GM18505 (cell line): ENCODE results near the gene TSHR.
"Not testable (repeated sequence)": the region's sequence is repeated elsewhere in the genome, so short reads cannot be mapped to it uniquely, and the experiment has no call there.

Source experiments
- ATAC-seq: cut with Tn5 transposase; IDR thresholded peaks from one replicate; pipeline ENCODE4 v1.9.1; 2021; ENCODE audit not compliant: unreplicated experiment
- POLR2A ChIP-seq: IDR thresholded peaks from 4 replicates; pipeline ENCODE4 v1.6.1; 2011; ENCODE audit warnings: borderline replicate concordance; ENCODE audit not compliant: insufficient read depth, insufficient read length; ENCODE audit errors: extremely low read depth

The TSHR gene

DNA sequence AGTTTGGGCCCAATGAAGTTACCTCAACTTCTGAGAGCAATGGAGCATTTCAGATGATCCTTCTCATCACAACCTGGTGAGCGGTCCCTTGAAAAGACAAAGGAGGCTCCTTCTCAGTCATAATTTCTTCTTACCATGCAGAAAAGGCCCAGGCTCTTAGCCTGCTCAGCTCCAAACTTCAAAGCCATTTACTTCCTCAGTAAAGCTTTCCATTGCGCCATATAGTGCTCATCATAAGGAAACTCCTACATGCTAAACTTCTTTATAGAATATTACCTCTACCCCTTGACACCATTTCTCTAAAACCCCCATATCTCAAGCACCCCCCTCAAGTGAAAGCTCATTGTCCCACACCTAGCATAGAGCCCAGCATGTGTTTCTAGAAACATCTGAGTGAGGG, 138.2 kb downstream of the TSHR start:
- no peak for TF ChIP-seq POLR2A
- ATAC-seq = no peak

- ATAC-seq = no peak
- TF ChIP-seq POLR2A = no peak
Observed at GRCh38 chr14:81095539-81095938, 140.1 kb downstream of the TSHR start.

GRCh38 chr14:81096656-81097055, 141.2 kb downstream of the TSHR start:
- no peak for TF ChIP-seq POLR2A
- ATAC-seq = no peak

GRCh38 chr14:81102217-81102616, 146.8 kb downstream of the TSHR start:
- ATAC-seq = no peak
- no peak for TF ChIP-seq POLR2A

GRCh38 chr14:81103443-81103842, 148.0 kb downstream of the TSHR start:
- TF ChIP-seq POLR2A = no peak
- ATAC-seq = no peak

DNA sequence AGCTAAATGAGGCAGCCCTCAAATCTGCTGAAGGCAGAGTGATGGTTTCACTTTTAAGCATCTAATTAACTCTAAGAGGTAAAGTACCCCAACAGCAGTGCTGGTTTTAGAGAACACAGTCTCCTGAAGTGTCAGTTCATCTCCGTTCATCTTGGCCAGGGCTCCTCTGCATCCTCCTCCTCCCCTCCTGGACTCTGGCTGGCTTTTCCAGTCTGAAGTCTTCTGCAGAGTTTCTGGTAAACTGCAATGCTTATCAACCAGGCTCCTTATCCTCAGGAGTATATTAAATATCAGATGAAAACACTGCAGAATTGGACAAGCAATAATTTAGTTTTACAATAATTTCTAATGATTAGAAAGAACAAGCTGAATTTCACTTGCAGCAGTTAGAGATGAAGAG, 150.0 kb downstream of the TSHR start:
- ATAC-seq = no peak
- no peak for TF ChIP-seq POLR2A

DNA sequence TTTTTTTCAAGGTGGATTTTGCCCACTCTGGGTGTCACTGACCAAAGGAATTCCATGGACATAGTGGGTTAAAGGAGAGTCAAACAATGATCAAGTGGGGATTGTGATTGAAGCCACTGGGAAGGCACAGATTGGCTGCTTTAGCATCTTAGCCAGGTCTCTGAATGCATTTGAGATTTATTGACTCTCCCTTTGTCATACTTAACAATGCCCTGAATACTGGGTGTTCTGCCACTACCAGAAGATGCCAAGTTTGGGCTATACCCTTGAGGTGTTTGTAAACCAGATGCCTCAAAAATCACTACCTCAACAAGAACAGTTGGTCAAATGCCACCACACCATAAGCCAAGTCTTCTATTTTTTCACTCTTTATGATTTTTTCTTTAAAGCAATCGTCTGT, 150.5 kb downstream of the TSHR start:
- no peak for TF ChIP-seq POLR2A

DNA sequence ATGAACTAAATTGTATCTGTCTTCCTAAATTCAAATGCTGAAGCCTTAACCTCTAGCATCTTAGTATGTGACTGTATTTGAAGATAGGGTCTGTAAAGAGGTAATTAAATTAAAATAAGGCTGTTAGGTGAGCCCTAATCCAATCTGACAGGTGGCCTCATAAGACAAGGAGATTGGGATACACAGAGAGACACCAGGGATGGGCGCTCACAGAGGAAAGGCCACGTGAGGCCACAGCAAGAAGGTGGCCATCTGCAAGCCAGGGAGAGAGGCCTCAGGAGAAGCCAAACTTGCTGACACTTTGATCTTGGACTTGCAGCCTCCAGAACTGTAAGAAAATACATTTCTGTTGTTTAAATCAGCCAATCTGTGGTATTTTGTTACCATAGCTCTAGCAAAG, 154.8 kb downstream of the TSHR start:
- no peak for ATAC-seq
- no peak for TF ChIP-seq POLR2A

More for the DNA sequence above, 150.5 kb downstream of the TSHR start:
- ATAC-seq = no peak

DNA sequence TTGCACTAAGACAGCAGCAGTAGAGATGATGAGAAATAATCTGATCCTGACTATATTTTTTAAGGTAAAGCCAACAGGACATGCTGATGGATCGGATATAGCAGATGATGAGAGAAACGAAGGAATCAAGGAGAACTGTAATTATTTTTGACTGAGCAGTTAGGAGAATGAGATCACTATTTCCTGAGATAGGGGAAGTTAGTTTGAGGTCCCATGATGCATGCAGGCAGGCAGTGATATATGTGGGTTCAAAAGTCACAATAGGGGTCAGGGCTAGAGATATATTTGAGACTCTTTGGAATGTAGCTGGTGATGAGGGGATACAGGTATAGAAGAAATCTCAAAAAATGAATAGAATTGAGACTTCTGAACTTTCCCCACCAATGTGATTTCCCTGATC, 157.8 kb downstream of the TSHR start:
- no peak for ATAC-seq
- no peak for TF ChIP-seq POLR2A

- ATAC-seq = not testable (repeated sequence)
Observed at GRCh38 chr14:81113945-81114820, 158.8 kb downstream of the TSHR start.

DNA sequence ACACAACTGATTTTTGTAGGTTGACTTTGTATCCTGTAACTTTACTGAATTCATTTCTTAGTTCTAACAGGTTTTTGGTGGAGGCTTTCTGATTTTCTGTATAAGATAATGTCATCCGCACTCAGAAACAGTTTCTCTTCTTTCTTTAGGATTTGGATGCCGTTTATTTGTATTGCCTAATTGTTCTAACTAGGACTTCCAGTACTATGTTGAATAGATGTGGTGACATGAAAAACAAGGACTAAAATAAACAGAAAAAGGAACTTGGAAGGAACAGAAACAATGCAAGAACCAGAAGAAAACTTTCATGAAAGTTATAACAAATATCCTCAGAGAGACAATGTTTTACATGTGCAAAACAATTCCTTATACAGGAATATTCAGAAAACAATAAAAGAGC, 165.1 kb downstream of the TSHR start:
- TF ChIP-seq POLR2A = no peak

DNA sequence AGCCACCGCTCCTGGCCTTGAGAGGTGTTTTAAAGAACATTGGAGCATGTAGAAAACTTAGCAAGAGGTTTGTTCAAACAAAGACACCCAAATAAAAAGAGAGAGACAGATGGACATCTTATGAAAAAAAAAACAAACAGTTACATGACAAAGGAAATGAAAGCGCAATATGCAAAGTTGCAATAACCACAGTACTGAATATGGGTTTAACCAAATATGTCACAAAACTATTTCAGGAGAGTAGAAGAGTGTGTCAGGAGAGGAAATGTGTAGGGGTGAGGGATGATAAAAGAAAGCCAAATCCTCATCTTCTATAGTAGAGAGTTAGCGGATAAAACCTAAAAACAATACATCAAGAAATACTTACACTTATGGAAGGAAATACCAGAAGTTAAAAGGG, 166.9 kb downstream of the TSHR start:
- no peak for TF ChIP-seq POLR2A
- peak; percentile 99 for ATAC-seq

More for the DNA sequence above, 165.1 kb downstream of the TSHR start:
- ATAC-seq = no peak

- ATAC-seq = no peak
- TF ChIP-seq POLR2A = no peak
Observed at GRCh38 chr14:81123811-81124210, 168.4 kb downstream of the TSHR start.

DNA sequence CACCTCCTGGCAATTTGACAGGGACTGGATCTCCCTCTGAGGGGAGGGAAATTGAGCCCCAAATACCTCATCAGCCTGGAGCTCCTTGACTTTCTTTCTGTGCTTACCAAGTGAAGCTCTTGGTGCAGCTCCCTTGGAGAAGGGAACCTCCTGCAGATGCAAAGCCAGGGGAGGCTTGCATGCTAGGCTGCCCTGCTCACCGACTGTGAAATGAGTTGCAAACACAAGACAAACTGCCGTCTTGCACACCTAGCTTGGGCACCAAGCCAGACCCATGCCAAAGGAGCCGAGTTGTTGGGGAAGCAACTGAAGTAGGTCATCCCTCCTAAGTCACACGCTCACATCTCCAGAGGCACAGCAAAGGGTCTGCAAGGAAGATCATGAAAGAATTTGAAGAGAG, 170.1 kb downstream of the TSHR start:
- TF ChIP-seq POLR2A = no peak
- no peak for ATAC-seq
